H9 (cell line): ENCODE results near the gene FAM227B. TPM values are rescaled to one million over a fixed set of nuclear protein-coding genes. Genes with fewer than 3 reads are reported as not detected.

Source experiments
- DNase-seq: peaks from one replicate; pipeline ENCODE4 v3.0.0-alpha.2; 2017
- H2AFZ ChIP-seq: one replicate; pipeline ENCODE4 v1.6.1; 2013; ENCODE audit warnings: mild to moderate bottlenecking, low read length, control low read depth, moderate library complexity
- H2AK5ac ChIP-seq: 2 replicates; pipeline ENCODE4 v1.6.1; 2013; ENCODE audit warnings: low read length, control low read depth, mixed read lengths; ENCODE audit not compliant: insufficient read length
- H2BK120ac ChIP-seq: one replicate; pipeline ENCODE4 v1.6.1; 2013; ENCODE audit warnings: low read depth, mild to moderate bottlenecking, low read length, control low read depth, inconsistent platforms; ENCODE audit not compliant: poor library complexity, severe bottlenecking
- H2BK12ac ChIP-seq: 2 replicates; pipeline ENCODE4 v1.6.1; 2013; ENCODE audit warnings: low read length, control low read depth, mixed read lengths, low read depth; ENCODE audit not compliant: insufficient read length
- H2BK15ac ChIP-seq: 2 replicates; pipeline ENCODE4 v1.6.1; 2013; ENCODE audit warnings: low read depth, low read length, control low read depth
- H2BK20ac ChIP-seq: one replicate; pipeline ENCODE4 v1.6.1; 2013; ENCODE audit warnings: low read depth, mild to moderate bottlenecking, low read length, control low read depth, inconsistent platforms; ENCODE audit not compliant: poor library complexity, severe bottlenecking
- H2BK5ac ChIP-seq: 2 replicates; pipeline ENCODE4 v1.6.1; 2013; ENCODE audit warnings: low read length, control low read depth, mixed read lengths; ENCODE audit not compliant: insufficient read length
- H3K14ac ChIP-seq: 2 replicates; pipeline ENCODE4 v1.6.1; 2013; ENCODE audit warnings: low read length, control low read depth; ENCODE audit not compliant: insufficient read depth
- H3K18ac ChIP-seq: 2 replicates; pipeline ENCODE4 v1.6.1; 2013; ENCODE audit warnings: low read depth, mild to moderate bottlenecking, mixed read lengths, low read length, control low read depth; ENCODE audit not compliant: insufficient read length
- H3K23ac ChIP-seq: 2 replicates; pipeline ENCODE4 v1.6.1; 2013; ENCODE audit warnings: low read length, control low read depth, mixed read lengths, low read depth; ENCODE audit not compliant: insufficient read length
- H3K23me2 ChIP-seq: 2 replicates; pipeline ENCODE4 v1.6.1; 2013; ENCODE audit warnings: low read depth, mild to moderate bottlenecking, mixed read lengths, low read length, control low read depth; ENCODE audit not compliant: insufficient read length, poor library complexity, severe bottlenecking
- H3K27ac ChIP-seq: 2 replicates; pipeline ENCODE4 v1.5.1; 2013; ENCODE audit warnings: low read length, control low read depth, mixed read lengths, low read depth; ENCODE audit not compliant: insufficient read length
- H3K27me3 ChIP-seq: 2 replicates; pipeline ENCODE4 v1.6.1; 2013; ENCODE audit warnings: low read length, control low read depth, inconsistent platforms; ENCODE audit not compliant: insufficient read depth
- H3K4ac ChIP-seq: 2 replicates; pipeline ENCODE4 v1.6.1; 2013; ENCODE audit warnings: low read depth, mild to moderate bottlenecking, control low read depth, inconsistent platforms, low read length, moderate library complexity
- H3K4me1 ChIP-seq: 2 replicates; pipeline ENCODE4 v1.6.1; 2013; ENCODE audit warnings: low read length, control low read depth, inconsistent platforms; ENCODE audit not compliant: insufficient read depth
- H3K4me2 ChIP-seq: 2 replicates; pipeline ENCODE4 v1.6.1; 2013; ENCODE audit warnings: low read length, control low read depth, mixed read lengths; ENCODE audit not compliant: insufficient read length, insufficient read depth
- H3K56ac ChIP-seq: 2 replicates; pipeline ENCODE4 v1.6.1; 2013; ENCODE audit warnings: low read depth, mild to moderate bottlenecking, mixed read lengths, low read length, control low read depth; ENCODE audit not compliant: insufficient read length
- H3K79me1 ChIP-seq: 2 replicates; pipeline ENCODE4 v1.6.1; 2013; ENCODE audit warnings: low read depth, mild to moderate bottlenecking, moderate library complexity, low read length, control low read depth, inconsistent platforms; ENCODE audit not compliant: insufficient read depth, poor library complexity, severe bottlenecking
- H3K79me2 ChIP-seq: 2 replicates; pipeline ENCODE4 v1.6.1; 2013; ENCODE audit warnings: low read length, control low read depth, inconsistent platforms; ENCODE audit not compliant: insufficient read depth
- H3K9ac ChIP-seq: 2 replicates; pipeline ENCODE4 v1.6.1; 2013; ENCODE audit warnings: low read length, control low read depth, mixed read lengths; ENCODE audit not compliant: insufficient read length; ENCODE audit errors: extremely low read depth
- H3K9me3 ChIP-seq: one replicate; pipeline ENCODE4 v1.6.1; 2013; ENCODE audit warnings: low read depth, low read length, inconsistent platforms; ENCODE audit not compliant: control insufficient read depth
- H3T11ph ChIP-seq: one replicate; pipeline ENCODE4 v1.6.1; 2013; ENCODE audit warnings: mild to moderate bottlenecking, low read length, control low read depth, inconsistent platforms
- H4K20me1 ChIP-seq: one replicate; pipeline ENCODE4 v1.6.1; 2013; ENCODE audit not compliant: control insufficient read depth, insufficient read length, insufficient read depth
- H4K5ac ChIP-seq: 2 replicates; pipeline ENCODE4 v1.6.1; 2013; ENCODE audit warnings: low read depth, mild to moderate bottlenecking, mixed read lengths, low read length, control low read depth; ENCODE audit not compliant: insufficient read length
- H4K8ac ChIP-seq: replicated peaks from 2 replicates; pipeline ENCODE4 v1.6.1; 2013; ENCODE audit warnings: low read length, control low read depth, mixed read lengths, low read depth; ENCODE audit not compliant: insufficient read length
- H4K91ac ChIP-seq: 2 replicates; pipeline ENCODE4 v1.6.1; 2013; ENCODE audit warnings: low read depth, mild to moderate bottlenecking, moderate library complexity, mixed read lengths, low read length, control low read depth; ENCODE audit not compliant: insufficient read length
- H3K27ac Mint-ChIP-seq, 3 experiments: 2 replicates in 2 of 3; 3 replicates in 1 of 3; pipeline ENCODE4 v1.8.0; 2020 to 2021; ENCODE audit warnings: mixed read lengths in 3 of 3, mild to moderate bottlenecking in 1 of 3, moderate library complexity in 1 of 3
- H3K27me3 Mint-ChIP-seq: 2 replicates; pipeline ENCODE4 v1.8.0; 2021; ENCODE audit warnings: low read depth, mild to moderate bottlenecking, moderate library complexity, mixed read lengths
- H3K36me3 Mint-ChIP-seq, 3 experiments: 2 replicates in 2 of 3; 3 replicates in 1 of 3; pipeline ENCODE4 v1.8.0; 2020 to 2021; ENCODE audit warnings: low read depth in 3 of 3, mixed read lengths in 3 of 3; ENCODE audit not compliant: insufficient read depth in 1 of 3
- H3K4me1 Mint-ChIP-seq, 2 experiments: 2 replicates each; pipeline ENCODE4 v1.8.0; 2020; ENCODE audit warnings: mixed read lengths in 2 of 2
- H3K4me3 Mint-ChIP-seq, 2 experiments: 2 replicates in 1 of 2; 3 replicates in 1 of 2; pipeline ENCODE4 v1.8.0; 2020 to 2021; ENCODE audit warnings: mild to moderate bottlenecking in 2 of 2, mixed read lengths in 2 of 2, moderate library complexity in 1 of 2
- H3K9me3 Mint-ChIP-seq, 2 experiments: 2 replicates in 1 of 2; 3 replicates in 1 of 2; pipeline ENCODE4 v1.8.0; 2020; ENCODE audit warnings: mild to moderate bottlenecking in 2 of 2, mixed read lengths in 2 of 2, moderate library complexity in 1 of 2
- CTCF ChIP-seq: fragments of 200-600 bp; sonication (generic); conservative IDR thresholded peaks from 3 replicates; pipeline ENCODE4 v1.8.0; 2021; ENCODE audit warnings: antibody characterized with exemption, mild to moderate bottlenecking
- total RNA-seq: library from RNA; stranded (reverse); gene quantifications from 2 replicates; pipeline ENCODE4 v1.2.1, GENCODE V29; 2021

FAM227B gene
- total RNA-seq, 1 experiment from 2014 or later: 5.5 TPM

- H3K27me3 ChIP-seq: no peaks in the 10 kb centered on the region
- H2BK5ac ChIP-seq: no peak overlapping the region
- no peaks in the 10 kb centered on the region; a peak in 1 of 7 replicates for H3K36me3 Mint-ChIP-seq
- no peaks in the 10 kb centered on the region for H3K9me3 Mint-ChIP-seq
- no peak overlapping the region for H2BK120ac ChIP-seq
- no peak overlapping the region for H3K18ac ChIP-seq
- no peak for DNase-seq
- H3K79me1 ChIP-seq: no peaks in the 10 kb centered on the region
- no peaks in the 10 kb centered on the region for H3K27me3 Mint-ChIP-seq
- H3K4ac ChIP-seq: no peak overlapping the region
- no peak overlapping the region for H2BK15ac ChIP-seq
- H2BK12ac ChIP-seq: no peak overlapping the region
- no peak overlapping the region for H3K4me2 ChIP-seq
- H2AFZ ChIP-seq: no peak overlapping the region
- no peak overlapping the region for H3K14ac ChIP-seq
- H3K9ac ChIP-seq: no peak overlapping the region
- H4K5ac ChIP-seq: no peak overlapping the region
- no peaks in the 10 kb centered on the region for H3K9me3 ChIP-seq
- TF ChIP-seq CTCF: no peak
- no peaks in the 10 kb centered on the region for H3K23me2 ChIP-seq
- H4K8ac ChIP-seq: no peak overlapping the region
- H3K23ac ChIP-seq: no peak overlapping the region
- no peak overlapping the region for H3K27ac ChIP-seq
- no peaks in the 10 kb centered on the region for H3K79me2 ChIP-seq
- H4K91ac ChIP-seq: no peak overlapping the region
- H2AK5ac ChIP-seq: no peak overlapping the region
- H3K4me3 Mint-ChIP-seq: peak overlapping the region in 1 of 2 experiments; percentile 45; a peak in 1 of 5 replicates
- H3K27ac Mint-ChIP-seq: peak overlapping the region; percentile 95 to 97 (median 97)
- no peak overlapping the region for H3T11ph ChIP-seq
- H3K56ac ChIP-seq: no peak overlapping the region
- no peak overlapping the region for H2BK20ac ChIP-seq
- H3K4me1 ChIP-seq: peaks cover 7% of the 10 kb centered on the region; the same call in 1 of the 2 replicates
- peaks cover 37 to 61% of the 10 kb centered on the region in 2 experiments for H3K4me1 Mint-ChIP-seq
- no peaks in the 10 kb centered on the region for H4K20me1 ChIP-seq
These were observed 291.7 kb downstream of the FAM227B start for GRCh38 chr15:49328941-49329340.
